Breast epithelium (tissue), 3 donors: ENCODE measurements around the gene MDN1.

Experiments
- POLR2A ChIP-seq: fragments of 450-650 bp; IDR thresholded peaks from one replicate; pipeline ENCODE4 v1.6.1; 2016; ENCODE audit warnings: antibody characterized with exemption, mild to moderate bottlenecking, moderate library complexity
- TF ChIP-seq, protein P1 (sequence below), 3 donors: fragments of 450-650 bp; IDR thresholded peaks; one replicate each; pipeline ENCODE4 v1.5.1; 2016 to 2017; ENCODE audit warnings: antibody characterized with exemption in 3 of 3, mild to moderate bottlenecking in 3 of 3, moderate library complexity in 3 of 3

DNA sequence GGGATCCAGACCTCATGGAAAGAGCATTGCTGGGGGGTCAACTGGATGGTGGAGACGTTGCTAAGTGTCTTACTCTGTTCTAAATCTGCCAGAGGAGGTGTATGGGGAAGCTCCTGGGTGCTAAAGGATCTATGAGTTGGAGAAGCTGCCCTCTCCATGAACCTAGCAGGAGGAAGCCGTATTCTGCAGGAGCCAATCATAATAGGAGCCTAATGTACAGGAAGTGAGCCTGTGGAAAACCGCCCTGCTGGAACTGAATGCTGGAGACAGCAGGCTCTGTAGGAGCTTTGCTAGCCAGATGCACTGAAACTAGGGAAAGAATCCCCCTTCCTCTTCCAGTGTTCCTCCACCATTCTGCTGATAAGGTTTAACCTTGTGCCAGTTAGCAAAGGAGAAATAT is 20.9 kb upstream of the MDN1 start:
- TF ChIP-seq, protein P1, sequence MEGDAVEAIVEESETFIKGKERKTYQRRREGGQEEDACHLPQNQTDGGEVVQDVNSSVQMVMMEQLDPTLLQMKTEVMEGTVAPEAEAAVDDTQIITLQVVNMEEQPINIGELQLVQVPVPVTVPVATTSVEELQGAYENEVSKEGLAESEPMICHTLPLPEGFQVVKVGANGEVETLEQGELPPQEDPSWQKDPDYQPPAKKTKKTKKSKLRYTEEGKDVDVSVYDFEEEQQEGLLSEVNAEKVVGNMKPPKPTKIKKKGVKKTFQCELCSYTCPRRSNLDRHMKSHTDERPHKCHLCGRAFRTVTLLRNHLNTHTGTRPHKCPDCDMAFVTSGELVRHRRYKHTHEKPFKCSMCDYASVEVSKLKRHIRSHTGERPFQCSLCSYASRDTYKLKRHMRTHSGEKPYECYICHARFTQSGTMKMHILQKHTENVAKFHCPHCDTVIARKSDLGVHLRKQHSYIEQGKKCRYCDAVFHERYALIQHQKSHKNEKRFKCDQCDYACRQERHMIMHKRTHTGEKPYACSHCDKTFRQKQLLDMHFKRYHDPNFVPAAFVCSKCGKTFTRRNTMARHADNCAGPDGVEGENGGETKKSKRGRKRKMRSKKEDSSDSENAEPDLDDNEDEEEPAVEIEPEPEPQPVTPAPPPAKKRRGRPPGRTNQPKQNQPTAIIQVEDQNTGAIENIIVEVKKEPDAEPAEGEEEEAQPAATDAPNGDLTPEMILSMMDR (IDR thresholded peaks at IDR 0.05), result no peak
- TF ChIP-seq POLR2A, result no peak
